PC-3 (cell line): ENCODE results near the gene GRIP2.

Experiments used
- CTCF ChIP-seq: fragments of 300-600 bp; sonication (generic); conservative IDR thresholded peaks from 2 replicates; pipeline ENCODE4 v1.5.1; 2017; ENCODE audit warnings: antibody characterized with exemption, low read depth, mild to moderate bottlenecking, low read length
- EZH2phosphoT487 ChIP-seq: fragments of 300-600 bp; sonication (generic); IDR thresholded peaks from 2 replicates; pipeline ENCODE4 v1.6.1; 2018; ENCODE audit warnings: mild to moderate bottlenecking, antibody characterized with exemption, low read length, borderline replicate concordance

GRCh38 chr3:14581334-14582044 is 41.3 kb upstream of the GRIP2 start:
- TF ChIP-seq EZH2phosphoT487 (no peak), CTCF (no peak)
